Measurements from ENCODE around the gene FBXO3.

Gene FBXO3

DNA sequence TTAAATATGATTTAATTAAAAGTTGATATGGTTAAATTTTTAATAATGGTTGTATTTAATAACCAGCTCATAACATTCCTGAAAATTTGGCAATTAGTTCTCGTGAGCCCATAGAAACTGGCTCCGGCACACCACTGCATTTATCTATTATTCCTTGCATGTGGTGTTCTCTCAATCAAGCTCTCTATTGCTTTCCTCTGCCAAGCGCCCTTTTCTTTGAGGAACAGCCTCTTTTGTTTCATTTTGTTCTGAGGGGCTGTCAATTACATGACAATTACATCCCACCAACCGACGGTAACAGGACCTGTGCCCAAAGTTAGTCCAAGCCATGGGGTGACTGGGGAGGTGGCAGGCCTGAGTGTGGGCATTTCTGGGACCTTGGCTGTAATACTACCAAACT lies 81.8 kb downstream of the FBXO3 start:
- Histone ChIP-seq H3K36me3 (ENCODE audit: insufficient read depth) (no peaks in the 10 kb centered on the region), H3K4me3 (IDR thresholded peaks at IDR 0.05; ENCODE audit: insufficient read depth, low read depth, low read length) (no peak overlapping the region), H4K20me1 (ENCODE audit: insufficient read depth) (no peaks in the 10 kb centered on the region), H2AFZ (ENCODE audit: low read depth) (no peak overlapping the region), H3K4me1 (ENCODE audit: low read depth, poor library complexity, severe bottlenecking) (peaks cover 39% of the 10 kb centered on the region), H3K4me2 (peak overlapping the region; percentile 23; the same call in 1 of the 2 replicates), H3K9ac (no peak overlapping the region), H3K27ac (no peak overlapping the region), H3K79me2 (ENCODE audit: insufficient read depth, low read depth) (no peaks in the 10 kb centered on the region), H3K27me3 (ENCODE audit: insufficient read depth, low read depth) (no peaks in the 10 kb centered on the region)
- TF ChIP-seq, protein P1, sequence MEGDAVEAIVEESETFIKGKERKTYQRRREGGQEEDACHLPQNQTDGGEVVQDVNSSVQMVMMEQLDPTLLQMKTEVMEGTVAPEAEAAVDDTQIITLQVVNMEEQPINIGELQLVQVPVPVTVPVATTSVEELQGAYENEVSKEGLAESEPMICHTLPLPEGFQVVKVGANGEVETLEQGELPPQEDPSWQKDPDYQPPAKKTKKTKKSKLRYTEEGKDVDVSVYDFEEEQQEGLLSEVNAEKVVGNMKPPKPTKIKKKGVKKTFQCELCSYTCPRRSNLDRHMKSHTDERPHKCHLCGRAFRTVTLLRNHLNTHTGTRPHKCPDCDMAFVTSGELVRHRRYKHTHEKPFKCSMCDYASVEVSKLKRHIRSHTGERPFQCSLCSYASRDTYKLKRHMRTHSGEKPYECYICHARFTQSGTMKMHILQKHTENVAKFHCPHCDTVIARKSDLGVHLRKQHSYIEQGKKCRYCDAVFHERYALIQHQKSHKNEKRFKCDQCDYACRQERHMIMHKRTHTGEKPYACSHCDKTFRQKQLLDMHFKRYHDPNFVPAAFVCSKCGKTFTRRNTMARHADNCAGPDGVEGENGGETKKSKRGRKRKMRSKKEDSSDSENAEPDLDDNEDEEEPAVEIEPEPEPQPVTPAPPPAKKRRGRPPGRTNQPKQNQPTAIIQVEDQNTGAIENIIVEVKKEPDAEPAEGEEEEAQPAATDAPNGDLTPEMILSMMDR (conservative IDR thresholded peaks at IDR 0.05; ENCODE audit: low read depth, low read length): no peak

DNA sequence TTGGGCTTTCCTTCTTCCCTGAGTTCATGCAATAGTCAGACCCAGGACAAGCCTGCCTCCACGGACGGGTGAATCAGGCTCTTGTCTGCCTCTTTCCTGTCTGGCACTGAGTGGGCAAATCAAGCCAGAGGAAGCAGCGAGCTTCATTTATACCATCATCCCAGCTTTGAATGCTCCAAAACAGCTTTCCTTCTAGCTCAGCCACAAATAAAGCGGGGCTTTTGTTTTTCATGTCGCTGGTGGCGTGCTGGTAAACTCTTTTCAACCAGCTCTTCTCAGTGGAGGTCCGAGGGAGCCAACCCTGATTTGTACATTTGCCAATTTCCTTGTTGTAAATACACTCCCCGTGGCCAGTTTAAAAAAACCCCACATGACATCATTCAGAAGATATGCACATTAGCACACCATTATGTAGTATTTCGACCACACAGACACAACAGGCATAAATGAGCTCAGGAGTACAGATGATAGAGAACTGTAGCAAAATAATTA lies 82.3 kb downstream of the FBXO3 start:
- Histone ChIP-seq H4K20me1 (ENCODE audit: insufficient read depth) (no peaks in the 10 kb centered on the region), H3K36me3 (ENCODE audit: insufficient read depth) (no peaks in the 10 kb centered on the region), H3K27me3 (ENCODE audit: insufficient read depth, low read depth) (no peaks in the 10 kb centered on the region), H3K4me2 (peak overlapping the region; percentile 23; the same call in 1 of the 2 replicates), H3K9ac (no peak overlapping the region), H2AFZ (ENCODE audit: low read depth) (no peak overlapping the region), H3K27ac (no peak overlapping the region), H3K79me2 (ENCODE audit: insufficient read depth, low read depth) (no peaks in the 10 kb centered on the region), H3K4me1 (ENCODE audit: low read depth, poor library complexity, severe bottlenecking) (peaks cover 43% of the 10 kb centered on the region), H3K4me3 (IDR thresholded peaks at IDR 0.05; ENCODE audit: insufficient read depth, low read depth, low read length) (no peak overlapping the region)
- TF ChIP-seq, protein P1 (conservative IDR thresholded peaks at IDR 0.05; ENCODE audit: low read depth, low read length): no peak

DNA sequence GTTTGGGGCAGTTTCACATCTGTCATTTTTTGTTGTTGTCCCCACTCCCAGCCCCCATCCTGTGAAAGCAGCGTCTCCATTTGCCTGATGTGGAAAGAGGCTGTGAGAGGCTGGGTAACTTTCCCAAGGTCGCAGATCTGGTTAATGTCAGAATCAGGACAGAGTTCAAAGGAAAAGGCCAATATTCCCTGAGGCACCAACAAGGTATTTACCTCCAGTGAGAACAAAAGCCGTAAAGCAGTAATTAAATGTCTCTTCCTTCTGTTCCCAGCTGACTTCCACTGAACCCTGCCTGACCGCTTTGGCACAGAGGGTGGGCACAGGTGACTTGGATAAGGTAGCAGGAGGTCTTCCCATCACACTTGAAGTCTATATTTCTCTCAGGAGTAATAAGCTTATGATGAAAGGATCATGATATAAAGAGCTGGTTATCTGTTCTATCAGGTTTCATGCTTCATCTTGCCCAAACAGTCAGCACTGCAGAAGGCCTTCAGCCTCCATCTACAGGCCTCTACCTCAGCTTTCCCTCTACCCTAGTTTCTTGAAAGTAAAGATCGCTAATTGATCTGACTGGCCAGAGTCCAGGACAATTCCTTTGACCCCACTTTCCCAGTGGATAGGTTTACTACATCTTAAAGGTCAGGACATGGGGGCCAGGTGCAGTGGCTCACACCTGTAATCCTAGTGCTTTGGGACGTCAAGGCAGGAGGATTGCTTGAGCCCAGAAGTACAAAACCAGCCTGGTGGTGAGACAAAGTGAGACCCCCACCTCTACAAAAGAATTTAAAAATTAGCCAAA lies 83.1 kb downstream of the FBXO3 start:
- no peak overlapping the region for H2AFZ ChIP-seq (ENCODE audit: low read depth)
- H3K4me1 ChIP-seq (ENCODE audit: low read depth, poor library complexity, severe bottlenecking): peaks cover 43% of the 10 kb centered on the region
- H4K20me1 ChIP-seq (ENCODE audit: insufficient read depth): no peaks in the 10 kb centered on the region
- no peaks in the 10 kb centered on the region for H3K27me3 ChIP-seq (ENCODE audit: insufficient read depth, low read depth)
- no peak overlapping the region for H3K9ac ChIP-seq
- no peak overlapping the region for H3K27ac ChIP-seq
- TF ChIP-seq, protein P1 (conservative IDR thresholded peaks at IDR 0.05; ENCODE audit: low read depth, low read length): no peak
- no peak overlapping the region for H3K4me3 ChIP-seq (IDR thresholded peaks at IDR 0.05; ENCODE audit: insufficient read depth, low read depth, low read length)
- no peaks in the 10 kb centered on the region for H3K79me2 ChIP-seq (ENCODE audit: insufficient read depth, low read depth)
- no peak overlapping the region for H3K4me2 ChIP-seq
- H3K36me3 ChIP-seq (ENCODE audit: insufficient read depth): no peaks in the 10 kb centered on the region
